GM12878 (cell line): ENCODE results near the gene VIPR2. TPM values are rescaled to one million over a fixed set of nuclear protein-coding genes. Genes with fewer than 3 reads are reported as not detected.
"Not testable (repeated sequence)": the region's sequence is repeated elsewhere in the genome, so short reads cannot be mapped to it uniquely, and the experiment has no call there.

Source experiments
- ATAC-seq: fragments of 200-7000 bp; cut with Tn5 transposase; 3 replicates; pipeline ENCODE4 v1.9.1; 2020; ENCODE audit warnings: mild to moderate bottlenecking, moderate library complexity
- BruUV-seq: library from RNA; stranded (reverse); fragments of 400-500 nt; replicated peaks from 2 replicates; lab custom pipeline; 2021; lab: Mats Ljungman, UMichigan
- CTCF ChIA-PET: fragments of 300-600 bp; sonication (Branson Sonifier 250); formaldehyde crosslinking; extraction: SDS; loops from one replicate; lab custom pipeline; 2021; ENCODE audit warnings: inconsistent platforms; lab: Yijun Ruan, JAX
- POLR2A ChIA-PET: fragments of 350-600 bp; formaldehyde crosslinking; extraction: SDS; loops from one replicate; lab custom pipeline; 2021; ENCODE audit warnings: inconsistent platforms; lab: Charles Lee
- RAD21 ChIA-PET: fragments of 300-600 bp; sonication (Branson Sonifier 250); formaldehyde crosslinking; loops from one replicate; lab custom pipeline; 2023; ENCODE audit warnings: antibody characterized with exemption; ENCODE audit not compliant: unreplicated experiment; lab: Charles Lee
- SMC1A ChIA-PET: fragments of 300-600 bp; sonication (Branson Sonifier 250); formaldehyde crosslinking; loops from one replicate; lab custom pipeline; 2023; ENCODE audit not compliant: unreplicated experiment, uncharacterized antibody; lab: Charles Lee
- DNase-seq: peaks from one replicate; pipeline ENCODE4 v3.0.0-alpha.2; 2011; ENCODE audit warnings: low read depth, low spot score
- FAIRE-seq: peaks from 3 replicates; lab custom pipeline; 2011; peaks lifted over from hg19 to GRCh38; lab: Jason Lieb, UNC
- H2AFZ ChIP-seq: 2 replicates; pipeline ENCODE4 v1.6.0; 2011; ENCODE audit warnings: low read depth, low read length, control low read depth; ENCODE audit not compliant: control insufficient read depth
- H3K27ac ChIP-seq: 2 replicates; pipeline ENCODE4 v1.5.1; 2011; ENCODE audit warnings: control low read depth; ENCODE audit not compliant: control insufficient read depth, insufficient read depth
- H3K27me3 ChIP-seq, 2 experiments: replicated peaks in 1 of 2; 2 replicates each; pipeline versions ENCODE4 v1.6.0 to v1.6.1; 2011; ENCODE audit warnings: low read length in 1 of 2; ENCODE audit not compliant: control insufficient read depth in 2 of 2, insufficient read depth in 2 of 2
- H3K36me3 ChIP-seq, 2 experiments: 2 replicates each; pipeline ENCODE4 v1.5.1; 2011; ENCODE audit warnings: low read length in 1 of 2; ENCODE audit not compliant: control insufficient read depth in 2 of 2, insufficient read depth in 2 of 2
- H3K4me1 ChIP-seq: 2 replicates; pipeline ENCODE4 v1.6.1; 2011; ENCODE audit warnings: mild to moderate bottlenecking, low read length, moderate library complexity, mixed read lengths; ENCODE audit not compliant: control insufficient read depth, insufficient read depth
- H3K4me2 ChIP-seq: 2 replicates; pipeline ENCODE4 v1.6.0; 2011; ENCODE audit warnings: control low read depth; ENCODE audit not compliant: control insufficient read depth, insufficient read depth
- H3K4me3 ChIP-seq: fragments of 200-600 bp; sonication (generic); 2 replicates; pipeline ENCODE4 v1.5.1; 2016
- H3K79me2 ChIP-seq: 2 replicates; pipeline ENCODE4 v1.6.0; 2011; ENCODE audit warnings: low read length; ENCODE audit not compliant: control insufficient read depth, insufficient read depth
- H3K9ac ChIP-seq: 2 replicates; pipeline ENCODE4 v1.8.0; 2011; ENCODE audit warnings: low read length, control low read depth, mixed read lengths; ENCODE audit not compliant: control insufficient read depth, insufficient read depth
- H3K9me3 ChIP-seq: replicated peaks from 3 replicates; pipeline ENCODE4 v1.5.1; 2011; ENCODE audit warnings: mild to moderate bottlenecking, low read length; ENCODE audit not compliant: control insufficient read depth, insufficient read depth
- H4K20me1 ChIP-seq: 2 replicates; pipeline ENCODE4 v1.6.0; 2011; ENCODE audit not compliant: control insufficient read depth, insufficient read depth
- NFIC ChIP-seq: IDR thresholded peaks from 2 replicates; pipeline ENCODE4 v1.6.1; 2012; ENCODE audit warnings: low read depth, mild to moderate bottlenecking, inconsistent platforms, low read length, moderate library complexity
- POLR2AphosphoS2 ChIP-seq: IDR thresholded peaks from 2 replicates; pipeline ENCODE4 v1.6.1; 2011; ENCODE audit warnings: low read depth, mild to moderate bottlenecking, low read length, improper control_type of control experiment, moderate library complexity
- ZNF622 ChIP-seq: fragments of 450-650 bp; IDR thresholded peaks from 2 replicates; pipeline ENCODE4 v1.6.1; 2017; ENCODE audit warnings: mild to moderate bottlenecking, inconsistent platforms
- WGBS: methylation state at CpG from one replicate; pipeline ENCODE4 v1.1.6; 2016; ENCODE audit warnings: low lambda C conversion rate; ENCODE audit not compliant: insufficient replicate concordance, insufficient coverage; ENCODE audit errors: missing lambda C conversion rate; 5-methylcytosine and 5-hydroxymethylcytosine counted together
- in situ Hi-C: fragments of 300-500 bp; cut with MboI; formaldehyde crosslinking; loops from 9 replicates; pipeline ENCODE4 v1.14.3; 2018; ENCODE audit warnings: mixed read lengths
- intact Hi-C: fragments of 100-400 bp; cut with micrococcal nuclease; formaldehyde crosslinking; loops from one replicate; pipeline ENCODE4 v1.14.2; 2022; ENCODE audit not compliant: unreplicated experiment
- polyA plus RNA-seq, 11 experiments: library from polyadenylated mRNA; depleted of rRNA in 4 of 11; unstranded in 6 of 11; stranded (reverse) in 5 of 11; fragments of >200 nt; fragmentation: Nextera tagmentation in 4 of 11; fragmentation: Illumina TruSeq in 1 of 11; extraction: Ambion mirVana in 4 of 11; extraction: Trizol in 1 of 11; gene quantifications; 1 replicate in 1 of 11; 2 replicates in 10 of 11; pipeline versions ENCODE4 v1.2.1 to v1.2.3, GENCODE V29; 2011 to 2016; ENCODE audit warnings: inconsistent platforms in 2 of 11, missing spikeins in 2 of 11, low read depth in 1 of 11
- total RNA-seq, 4 experiments: library from RNA; depleted of rRNA in 3 of 4; stranded (reverse); fragments of >200 nt in 3 of 4; fragmentation: Illumina TruSeq in 1 of 4; extraction: Trizol in 1 of 4; gene quantifications; 2 replicates each; pipeline versions ENCODE4 v1.2.1 to v1.2.3, GENCODE V29; 2013 to 2021
- TF ChIP-seq, protein P1 (sequence below): IDR thresholded peaks from 2 replicates; pipeline ENCODE4 v1.6.1; 2012; ENCODE audit warnings: low read depth, low read length, improper control_type of control experiment

VIPR2 gene
- total and polyA plus RNA-seq, 10 of the 15 experiments (the other 5 are each of a cell fraction or from before 2014, with no cell fraction given), result not detected

DNA sequence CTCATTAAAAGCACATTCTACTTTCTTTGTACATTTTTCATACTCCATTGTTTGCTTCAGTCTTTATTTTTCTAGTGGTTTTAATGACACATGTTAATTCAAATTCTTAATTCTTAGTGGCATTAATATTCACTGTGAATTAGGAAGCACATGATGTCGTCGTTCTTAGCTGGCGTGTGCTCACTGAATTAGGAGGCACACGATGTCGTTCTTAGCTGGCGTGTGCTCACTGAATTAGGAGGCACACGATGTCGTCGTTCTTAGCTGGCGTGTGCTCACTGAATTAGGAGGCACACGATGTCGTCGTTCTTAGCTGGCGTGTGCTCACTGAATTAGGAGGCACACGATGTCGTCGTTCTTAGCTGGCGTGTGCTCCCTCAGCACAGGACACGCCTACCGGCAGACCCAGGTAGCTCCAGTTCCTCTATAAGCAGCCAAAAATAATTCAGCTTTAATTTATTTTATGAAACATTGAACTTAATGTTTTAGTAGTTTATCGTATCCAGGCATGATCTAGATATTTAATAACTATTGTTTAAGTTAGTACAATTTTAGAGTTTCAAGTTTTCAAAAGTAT, 17.5 kb upstream of the VIPR2 start:
- H3K36me3 ChIP-seq, POLR2A ChIA-PET, H2AFZ ChIP-seq, H3K4me2 ChIP-seq, H3K27ac ChIP-seq, H3K9me3 ChIP-seq, H4K20me1 ChIP-seq, BruUV-seq, ATAC-seq, DNase-seq, RAD21 ChIA-PET, in situ Hi-C loops, H3K9ac ChIP-seq, H3K27me3 ChIP-seq, FAIRE-seq, H3K79me2 ChIP-seq, SMC1A ChIA-PET, H3K4me3 ChIP-seq, H3K4me1 ChIP-seq: not testable (repeated sequence)
- 72% methylated on average over 21 of the region's 21 CpGs for WGBS
- intact Hi-C loops, result loop anchor here (2.0 kb wide), 1 partner anchor 29 kb away; no protein-coding TSS in a partner anchor
- CTCF ChIA-PET, result interaction anchor here (1.2 kb wide), 1 partner anchor 11 kb away, joined by 4 read pairs; no protein-coding TSS in a partner anchor

DNA sequence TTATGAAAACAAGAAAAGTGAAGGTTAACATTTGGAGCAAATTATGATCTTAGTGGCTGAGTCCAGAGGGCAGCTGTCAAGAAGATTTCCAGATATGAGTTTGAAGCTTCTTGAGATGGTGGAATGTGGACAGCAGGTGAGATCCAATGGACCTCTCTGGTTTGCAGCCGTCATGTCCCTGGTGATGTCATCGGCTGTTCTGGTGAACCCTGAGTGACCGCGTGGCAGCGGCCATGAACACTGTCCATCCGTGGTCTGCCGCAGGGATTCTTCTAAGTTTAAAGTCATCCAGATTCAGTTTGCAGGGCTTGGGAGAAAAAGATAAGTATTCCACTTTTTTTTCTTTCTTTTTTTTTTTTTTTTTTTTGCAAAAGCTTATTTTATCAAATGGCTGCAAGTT, 15.8 kb upstream of the VIPR2 start:
- Histone ChIP-seq H3K9me3 (no peaks in the 10 kb centered on the region), H3K4me3 (no peak overlapping the region), H4K20me1 (no peaks in the 10 kb centered on the region), H3K4me2 (no peak overlapping the region), H3K36me3 (no peaks in the 10 kb centered on the region), H3K4me1 (no peaks in the 10 kb centered on the region), H2AFZ (no peak overlapping the region), H3K79me2 (no peaks in the 10 kb centered on the region), H3K9ac (no peak overlapping the region), H3K27ac (no peak overlapping the region), H3K27me3 (no peaks in the 10 kb centered on the region)
- ChIA-PET SMC1A (no interaction called here), RAD21 (no interaction called here), POLR2A (no interaction called here), CTCF (no interaction called here)
- no peak for ATAC-seq
- intact Hi-C loops (no loop called here), in situ Hi-C loops (no loop called here)
- FAIRE-seq, result no peak
- BruUV-seq, result no TSS peak
- TF ChIP-seq, protein P1, sequence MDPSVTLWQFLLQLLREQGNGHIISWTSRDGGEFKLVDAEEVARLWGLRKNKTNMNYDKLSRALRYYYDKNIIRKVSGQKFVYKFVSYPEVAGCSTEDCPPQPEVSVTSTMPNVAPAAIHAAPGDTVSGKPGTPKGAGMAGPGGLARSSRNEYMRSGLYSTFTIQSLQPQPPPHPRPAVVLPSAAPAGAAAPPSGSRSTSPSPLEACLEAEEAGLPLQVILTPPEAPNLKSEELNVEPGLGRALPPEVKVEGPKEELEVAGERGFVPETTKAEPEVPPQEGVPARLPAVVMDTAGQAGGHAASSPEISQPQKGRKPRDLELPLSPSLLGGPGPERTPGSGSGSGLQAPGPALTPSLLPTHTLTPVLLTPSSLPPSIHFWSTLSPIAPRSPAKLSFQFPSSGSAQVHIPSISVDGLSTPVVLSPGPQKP, result no peak
- TF ChIP-seq POLR2AphosphoS2 (no peak), NFIC (no peak), ZNF622 (no peak)
- 83% methylated on average over 7 of the region's 7 CpGs for WGBS
- no peak for DNase-seq
